HK-2 (cell line): ENCODE measurements around the gene NELL1.
A peak's percentile ranks its signal among the peaks of the same experiment; 100 is the strongest.
"Not testable (repeated sequence)": the region's sequence is repeated elsewhere in the genome, so short reads cannot be mapped to it uniquely, and the experiment has no call there.

ENCODE experiments used
- DNase-seq: peaks from one replicate; pipeline ENCODE4 v3.0.0-alpha.2; 2018; ENCODE audit not compliant: unreplicated experiment

NELL1 gene

DNA sequence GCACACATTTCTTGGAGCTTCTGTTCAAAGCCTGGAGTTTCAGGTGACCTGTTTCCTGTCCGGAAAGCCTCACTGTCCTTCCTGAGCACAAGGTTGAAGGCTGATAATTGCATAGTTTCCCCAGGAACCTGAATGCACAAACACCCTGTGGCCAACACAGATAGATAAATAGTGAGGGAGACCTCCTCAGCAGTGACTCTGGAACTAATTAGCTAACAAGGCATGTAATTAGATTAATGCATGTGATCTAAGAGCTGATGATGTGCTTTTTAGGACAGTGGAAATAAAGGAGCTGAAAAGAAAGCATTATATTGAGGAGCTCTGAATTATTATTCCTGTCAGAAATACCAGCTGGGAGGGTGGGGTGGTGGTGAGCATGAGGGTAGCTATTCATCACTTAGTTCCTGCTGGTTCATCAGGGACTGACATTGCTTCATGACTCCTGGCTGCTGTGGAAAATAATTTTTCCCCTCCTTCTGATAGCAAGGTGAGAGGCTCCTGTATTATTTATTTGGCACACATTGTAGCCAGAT, 101.1 kb downstream of the NELL1 start:
- no peak for DNase-seq

DNA sequence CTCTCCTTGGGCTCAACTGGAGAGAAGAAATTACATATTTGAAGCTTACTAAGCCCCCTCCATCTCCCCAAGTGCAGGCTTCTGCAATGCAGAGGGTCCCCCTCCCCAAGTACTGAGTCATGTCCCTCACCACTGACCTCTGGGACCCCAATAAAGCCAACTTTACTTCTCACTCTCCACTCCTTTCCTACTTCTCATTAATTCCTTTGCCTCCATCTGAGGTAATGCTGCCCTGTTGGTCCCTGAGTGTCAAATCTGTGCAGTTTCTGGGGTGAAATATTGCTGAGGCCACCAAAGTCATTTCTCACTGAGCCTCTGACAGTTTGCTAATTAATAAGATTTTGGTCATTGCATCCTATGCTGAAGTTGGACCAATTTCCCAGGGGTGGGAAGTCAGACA, 101.6 kb downstream of the NELL1 start:
- DNase-seq, result no peak

DNA sequence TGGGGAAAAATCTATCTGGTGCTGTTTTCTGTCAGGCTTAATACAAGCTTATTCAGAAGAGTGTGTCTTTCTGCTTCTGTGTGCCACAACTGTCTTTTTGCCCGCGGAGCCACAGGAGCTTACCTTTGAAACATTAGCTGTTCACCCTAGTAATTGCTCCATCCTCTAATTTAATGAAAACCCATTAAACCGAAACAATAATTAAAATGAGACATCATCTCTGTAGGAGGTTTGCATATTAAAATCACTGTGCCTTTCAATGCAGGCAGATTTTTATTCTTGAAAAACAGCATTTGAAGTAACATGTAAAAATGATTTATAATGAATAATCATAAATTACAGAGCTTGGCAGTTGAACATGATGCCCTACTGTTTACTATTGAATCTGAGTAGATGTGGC, 102.3 kb downstream of the NELL1 start:
- DNase-seq, result no peak

DNA sequence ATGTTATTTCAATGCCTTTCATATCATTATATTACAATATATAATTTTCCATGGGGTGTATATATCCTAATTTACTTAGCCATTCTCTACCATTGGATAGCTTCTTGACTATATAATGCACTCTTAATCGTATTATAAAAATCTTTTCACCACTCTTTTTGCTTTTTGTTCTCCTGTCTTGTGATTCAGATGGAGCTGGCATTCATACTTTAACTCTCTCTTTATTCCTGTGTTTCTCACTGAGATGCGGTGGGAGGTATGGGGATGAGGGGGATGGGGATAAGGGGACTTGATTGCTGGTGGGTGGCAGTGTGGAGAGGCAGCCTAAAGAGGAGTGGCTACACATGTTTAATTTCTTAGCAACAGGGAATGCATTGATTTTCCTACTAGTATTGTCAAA, 105.9 kb downstream of the NELL1 start:
- DNase-seq, result no peak

DNA sequence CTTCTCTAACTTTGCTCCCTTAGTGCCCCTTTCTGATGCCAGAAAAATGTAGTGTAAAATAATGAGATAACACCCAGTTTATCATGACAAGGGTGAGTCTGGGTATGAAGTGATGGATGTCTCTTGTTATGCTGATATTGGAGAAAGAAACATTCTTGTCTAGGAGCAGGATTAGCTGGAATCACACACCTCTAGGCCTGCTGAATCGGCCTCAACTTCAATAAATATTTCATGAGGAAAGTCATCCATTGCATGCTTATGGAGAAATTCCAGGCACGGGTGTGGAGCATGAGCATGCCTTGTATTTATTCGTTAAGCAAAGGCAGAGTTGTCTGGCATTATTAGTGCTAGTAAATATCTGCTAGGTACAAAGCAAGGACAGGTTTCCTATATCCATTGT, 113.4 kb downstream of the NELL1 start:
- DNase-seq, result no peak

DNA sequence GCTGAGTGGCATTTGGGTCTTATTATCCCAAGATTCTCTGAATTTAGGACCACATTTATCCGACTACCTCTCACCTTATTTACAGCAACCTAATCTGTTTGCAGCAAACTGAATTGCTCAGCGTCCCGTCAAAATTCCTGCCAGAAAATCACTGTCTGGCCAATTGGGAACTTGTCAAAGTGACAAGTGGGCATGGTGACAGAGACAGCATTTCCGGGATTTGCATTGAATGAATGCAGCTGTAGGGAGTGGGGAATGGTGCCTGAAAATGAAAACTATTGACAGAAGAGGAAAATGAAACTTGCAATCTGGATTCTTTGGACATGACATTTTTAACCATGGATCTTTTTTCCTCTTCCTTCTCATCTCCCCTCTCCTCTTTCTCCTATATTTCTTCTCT, 113.8 kb downstream of the NELL1 start:
- DNase-seq, result no peak

DNA sequence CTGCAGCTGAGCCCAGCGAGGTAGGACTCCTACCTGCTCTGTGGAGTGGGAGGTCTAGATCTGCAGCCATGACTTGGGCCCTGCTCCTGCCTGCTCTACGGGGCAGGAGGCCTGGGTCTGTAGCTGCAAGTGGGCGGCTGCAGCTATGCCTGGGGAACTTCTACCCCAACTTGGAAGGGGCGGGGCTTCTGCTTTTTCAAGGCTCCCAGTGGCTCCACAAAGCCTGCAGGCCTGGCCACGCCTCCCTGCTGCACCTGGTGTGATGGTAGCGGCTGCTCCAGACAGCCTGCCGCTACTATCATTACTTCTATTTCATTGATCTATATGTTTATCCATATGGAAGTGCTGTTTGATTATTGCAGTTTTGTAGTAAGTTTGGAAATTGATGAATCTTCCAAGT, 121.2 kb downstream of the NELL1 start:
- DNase-seq, result no peak

DNA sequence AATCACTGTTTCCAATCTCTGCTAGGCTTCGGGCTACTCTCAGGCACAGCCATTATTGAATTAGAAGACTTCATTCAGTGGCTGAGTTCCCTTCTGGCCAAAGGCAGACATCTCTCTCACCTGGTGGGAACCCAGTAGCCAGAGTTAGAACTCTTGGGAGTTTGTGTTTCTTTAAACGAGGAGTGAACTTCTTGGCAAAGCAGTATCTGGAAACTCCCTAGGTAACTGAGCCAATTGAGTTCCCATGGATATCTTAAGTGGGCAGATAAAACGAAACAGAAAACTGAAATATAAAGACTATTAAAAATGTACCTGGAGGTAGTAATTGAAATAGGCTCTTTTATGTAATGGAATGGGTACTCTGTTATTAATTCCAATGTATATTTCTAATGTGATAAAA, 125.6 kb downstream of the NELL1 start:
- no peak for DNase-seq

DNA sequence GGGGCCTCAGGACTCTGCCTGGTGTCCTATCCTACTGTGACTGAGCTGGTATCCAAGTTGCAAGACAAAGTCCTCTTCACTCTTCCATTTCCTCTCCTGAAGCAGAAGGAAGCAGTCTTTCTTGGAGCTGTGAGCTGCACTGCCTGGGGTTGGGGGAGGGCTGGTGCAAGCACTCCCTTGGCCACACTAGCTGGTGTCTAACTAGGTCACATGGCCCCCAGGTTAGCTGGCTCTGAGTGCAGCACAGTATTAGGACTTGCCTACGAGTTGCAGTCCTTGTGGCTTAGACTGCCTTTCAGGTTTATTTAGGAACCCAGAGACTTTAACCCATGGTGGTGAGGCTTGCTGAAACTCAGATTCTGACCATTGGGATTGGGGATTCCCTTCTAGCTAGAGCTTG, 138.9 kb downstream of the NELL1 start:
- DNase-seq, result no peak

DNA sequence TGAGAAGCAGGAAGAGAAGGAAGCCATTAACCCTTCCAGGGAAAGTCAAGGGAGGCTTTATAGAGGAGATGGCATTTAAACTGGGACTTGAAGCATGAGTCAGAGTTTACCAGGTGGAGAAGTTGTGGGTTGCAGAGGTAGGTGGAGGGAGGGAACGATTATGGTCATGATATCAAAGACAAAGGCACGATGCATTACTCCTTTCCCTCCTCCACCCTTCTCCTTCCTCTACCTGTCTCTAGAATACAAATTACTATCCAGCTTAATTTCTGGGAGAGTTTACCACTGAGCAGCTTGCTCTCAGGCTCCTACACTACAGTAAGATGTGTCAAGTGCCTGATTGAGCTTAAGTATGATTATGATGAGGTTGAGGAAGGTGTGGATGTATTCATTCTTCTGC, 151.7 kb downstream of the NELL1 start:
- no peak for DNase-seq

DNA sequence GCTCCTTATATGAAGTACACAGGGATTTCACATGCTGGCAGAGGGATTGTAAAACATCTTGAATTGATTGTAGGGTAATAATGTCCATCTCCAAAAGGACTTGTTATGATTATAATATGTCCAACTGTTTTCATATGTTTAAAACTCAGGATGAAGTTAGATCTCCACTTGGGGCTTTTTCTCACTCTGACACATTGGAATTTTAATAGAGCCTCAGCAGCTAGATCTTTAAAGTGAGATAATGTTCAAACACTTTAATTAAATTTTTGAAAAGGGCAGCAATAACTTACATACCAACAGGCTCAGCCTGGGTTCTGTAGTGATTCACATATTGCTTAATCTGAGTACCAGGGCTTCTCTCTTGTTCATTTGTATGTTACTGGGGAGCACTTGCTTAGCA, 152.1 kb downstream of the NELL1 start:
- no peak for DNase-seq

DNA sequence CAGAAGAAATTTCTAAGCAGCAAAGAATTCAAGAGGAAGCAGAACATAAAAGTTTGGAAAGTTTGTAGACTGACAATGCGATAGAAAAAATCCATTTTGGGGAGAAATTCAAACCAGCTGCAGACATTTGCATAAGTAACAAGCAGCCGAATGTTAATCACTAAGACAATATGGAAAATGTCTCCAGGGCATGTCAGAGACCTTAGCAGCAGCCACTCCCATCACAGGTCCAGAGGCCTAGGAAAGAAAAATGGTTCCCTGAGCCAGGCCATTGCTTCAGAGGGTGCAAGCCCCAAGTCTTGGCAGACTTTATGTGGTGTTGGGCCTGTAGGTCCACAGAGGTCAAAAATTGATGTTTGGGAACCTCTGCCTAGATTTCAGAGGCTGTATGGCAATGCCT, 155.4 kb downstream of the NELL1 start:
- no peak for DNase-seq

DNA sequence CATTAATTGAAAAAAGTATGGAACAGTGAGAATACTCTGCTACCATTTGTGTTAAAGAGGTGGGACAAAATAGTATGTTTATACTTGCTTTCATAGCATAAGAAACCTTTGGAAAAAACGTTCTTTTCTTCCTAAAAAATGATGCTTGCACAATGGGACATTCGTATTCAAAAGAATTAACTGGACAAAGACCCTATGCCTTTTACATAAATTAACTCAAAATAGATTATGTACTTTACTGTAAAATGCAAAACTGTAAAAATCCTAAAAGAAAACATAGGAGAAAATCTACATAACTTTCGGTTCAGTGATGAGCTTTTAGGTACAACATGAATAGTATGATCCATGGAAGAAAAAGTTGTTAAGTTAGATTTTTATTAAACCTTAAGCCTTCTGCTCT, 166.2 kb downstream of the NELL1 start:
- DNase-seq, result no peak

DNA sequence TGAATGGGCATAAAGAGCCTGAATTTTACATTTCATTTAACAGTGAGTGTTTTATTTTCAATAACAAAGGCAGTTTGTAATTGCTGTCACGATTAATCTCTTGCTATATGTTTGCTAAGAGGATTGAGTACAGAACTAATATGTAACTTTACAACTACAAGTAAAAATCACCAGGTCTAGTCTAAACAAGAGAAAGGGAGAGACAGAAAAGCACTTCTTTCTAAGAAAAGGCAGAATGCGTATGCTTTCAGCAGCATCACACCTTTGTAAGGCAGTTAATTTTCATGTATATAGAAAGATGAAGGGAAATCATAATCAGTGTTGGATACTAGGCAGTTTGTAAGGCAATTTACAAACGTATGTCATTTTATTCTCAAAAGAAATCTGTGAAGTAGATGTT, 169.8 kb downstream of the NELL1 start:
- DNase-seq, result no peak

DNA sequence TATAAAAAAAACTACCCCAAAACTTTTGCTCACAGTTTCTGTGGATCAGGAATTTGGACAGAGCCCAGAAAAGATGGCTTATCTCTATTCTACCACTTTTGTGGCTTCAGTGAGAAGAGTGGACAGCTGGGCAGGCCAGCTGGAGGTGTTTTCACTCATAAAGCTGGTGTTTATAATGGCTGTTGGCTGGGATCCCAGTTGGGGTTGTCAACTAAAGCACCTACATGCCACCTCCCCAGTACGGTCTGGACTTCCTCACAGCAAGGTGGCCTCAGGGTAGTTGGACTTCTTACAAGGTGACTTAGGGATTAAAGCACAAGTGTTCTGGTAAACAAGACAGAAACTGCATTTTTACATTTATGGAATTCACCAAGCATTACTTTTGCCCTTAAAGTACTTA, 171.0 kb downstream of the NELL1 start:
- DNase-seq, result no peak

DNA sequence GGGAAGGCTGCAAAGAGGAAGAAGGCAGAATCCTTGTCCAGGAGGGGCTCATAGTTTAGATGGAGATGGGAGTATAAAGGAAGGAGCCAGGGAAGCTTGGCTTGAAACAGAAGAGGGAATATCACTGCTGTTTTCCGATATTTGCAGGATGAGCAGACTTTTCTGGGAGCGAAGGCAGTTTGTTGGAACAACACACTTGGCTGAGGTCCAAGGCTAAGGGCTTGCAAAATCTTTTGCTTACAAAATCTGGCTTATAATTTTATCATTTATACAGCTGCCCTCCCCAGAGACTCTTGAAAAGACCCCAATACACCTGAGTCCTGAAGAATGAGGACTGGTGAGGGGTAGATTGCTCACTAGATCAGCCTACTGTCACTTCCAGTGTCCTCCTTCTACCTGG, 174.8 kb downstream of the NELL1 start:
- no peak for DNase-seq

DNA sequence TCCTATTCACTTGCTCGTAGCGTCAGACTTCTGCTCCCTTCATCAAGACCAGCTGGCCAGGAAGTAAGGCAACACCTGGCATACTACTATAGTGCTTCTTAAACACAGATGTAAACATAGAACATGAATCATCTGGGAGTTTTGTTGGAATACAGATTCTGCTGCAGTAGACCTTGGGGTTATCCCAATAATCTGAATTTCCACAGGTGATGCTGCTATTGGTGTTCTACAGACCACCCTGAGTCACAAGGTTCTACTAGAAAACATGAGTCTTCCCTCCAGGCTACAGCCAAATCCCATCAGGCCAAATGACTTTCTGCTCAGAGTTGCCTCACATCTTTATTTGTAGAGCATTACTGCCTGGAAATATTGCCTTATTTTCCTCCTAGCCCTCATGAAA, 175.2 kb downstream of the NELL1 start:
- DNase-seq, result no peak

DNA sequence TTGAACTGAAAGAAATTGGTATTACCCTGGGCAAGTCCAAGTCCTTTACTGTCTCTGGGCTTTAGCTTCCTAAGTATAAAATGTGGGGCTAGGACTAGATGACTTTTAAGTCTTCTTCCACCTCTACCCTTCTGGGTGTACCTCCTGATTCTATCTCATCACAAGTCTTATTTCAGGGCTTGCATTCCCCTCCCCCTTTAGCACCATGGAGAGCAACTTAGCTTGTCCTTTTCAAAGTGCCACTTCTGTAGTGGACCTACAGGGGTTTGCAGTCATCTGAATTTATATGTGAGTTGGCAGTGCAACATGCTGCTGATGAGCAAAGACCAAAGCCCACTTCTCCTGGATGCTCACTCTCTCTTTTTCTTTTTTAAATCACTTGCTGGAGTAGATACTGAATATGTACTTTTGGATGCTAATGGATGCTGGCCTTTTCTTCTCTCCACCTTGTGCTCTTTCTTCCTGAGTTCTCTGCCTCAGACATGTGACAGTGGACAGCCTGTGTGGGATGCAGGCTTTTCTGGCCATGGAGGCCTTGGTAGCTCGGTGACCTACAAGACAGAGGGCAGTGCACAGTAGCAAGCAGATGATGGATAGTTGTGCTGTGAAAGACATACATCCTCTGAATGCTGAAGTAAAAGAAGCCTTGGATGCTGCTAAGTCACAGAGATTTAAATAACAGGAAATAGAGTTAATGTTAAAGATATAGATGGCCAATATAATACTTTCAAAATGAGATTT, 185.0 kb downstream of the NELL1 start:
- no peak for DNase-seq

DNA sequence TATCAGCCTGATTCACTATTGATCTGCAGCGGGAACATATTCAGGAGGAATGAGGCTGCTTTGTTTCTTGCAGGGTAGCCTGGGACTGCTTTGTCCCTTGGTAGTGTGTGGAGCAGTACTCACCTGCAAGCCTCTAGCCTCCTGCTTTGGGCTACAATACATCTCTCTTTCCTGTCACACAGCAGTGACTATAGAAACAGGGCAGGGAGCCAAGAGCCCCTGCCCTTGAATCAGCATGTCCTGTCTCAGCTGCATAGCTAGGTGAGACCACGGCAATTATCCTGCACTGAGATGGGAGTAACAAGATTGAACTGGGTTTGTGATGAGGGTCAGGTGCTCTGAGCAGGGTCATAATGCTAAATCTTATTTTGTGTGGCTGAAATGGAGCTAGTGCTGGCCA, 191.9 kb downstream of the NELL1 start:
- DNase-seq, result no peak

DNA sequence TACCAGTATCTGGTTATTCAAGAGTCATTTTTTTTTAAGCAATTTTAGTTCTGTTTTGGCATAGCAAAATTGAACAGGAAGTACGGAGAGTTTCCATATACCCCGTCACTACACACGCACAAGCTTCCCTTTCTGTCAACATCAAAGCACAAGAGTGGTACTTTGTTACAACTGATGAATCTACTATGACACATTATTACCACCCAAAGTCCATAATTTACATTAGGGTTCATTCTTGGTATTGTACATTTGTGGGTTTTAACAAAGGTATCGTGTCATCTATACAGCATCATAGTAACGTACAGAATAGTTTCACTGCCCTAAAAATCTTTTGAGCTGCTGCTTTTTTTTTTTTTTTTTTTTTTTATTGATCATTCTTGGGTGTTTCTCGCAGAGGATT, 192.9 kb downstream of the NELL1 start:
- DNase-seq, result not testable (repeated sequence)

DNA sequence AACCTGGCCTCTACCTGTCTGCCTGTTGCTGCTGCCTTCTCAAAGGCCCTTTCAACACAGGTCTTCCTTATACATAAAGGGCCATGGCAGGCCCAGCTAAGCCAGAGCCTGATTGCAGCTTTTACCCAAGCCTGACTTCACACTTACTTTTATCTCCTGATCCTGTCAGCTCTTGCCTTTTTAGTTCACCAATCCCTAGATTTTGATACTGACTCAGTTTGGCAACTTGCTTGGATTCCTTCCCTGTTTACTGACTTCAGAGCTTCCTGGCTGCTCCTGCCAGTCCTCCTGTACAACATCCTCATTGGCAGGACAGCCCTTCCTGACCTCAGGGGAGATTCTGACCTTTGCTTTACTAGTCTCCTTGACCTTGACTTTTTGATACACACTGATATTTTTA, 195.2 kb downstream of the NELL1 start:
- DNase-seq, result no peak

DNA sequence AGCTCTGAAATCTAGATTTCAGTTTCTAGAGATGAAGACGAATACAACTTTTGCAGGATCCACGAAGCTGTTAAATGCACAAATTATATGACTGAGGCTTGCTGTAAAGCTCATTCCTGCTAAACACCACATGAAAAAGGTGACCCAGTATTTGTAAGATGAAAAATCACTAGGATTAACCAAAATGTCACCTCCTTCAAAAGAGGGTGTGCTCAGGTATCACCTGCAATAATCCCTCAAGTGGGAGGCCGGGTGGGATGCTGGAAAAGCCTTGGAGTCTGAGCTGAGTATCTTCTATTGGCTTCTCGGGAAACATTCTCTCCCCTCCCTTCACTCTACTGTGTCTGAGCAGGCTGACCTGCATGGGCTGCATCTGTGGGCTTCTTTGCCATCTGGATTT, 195.8 kb downstream of the NELL1 start:
- no peak for DNase-seq

DNA sequence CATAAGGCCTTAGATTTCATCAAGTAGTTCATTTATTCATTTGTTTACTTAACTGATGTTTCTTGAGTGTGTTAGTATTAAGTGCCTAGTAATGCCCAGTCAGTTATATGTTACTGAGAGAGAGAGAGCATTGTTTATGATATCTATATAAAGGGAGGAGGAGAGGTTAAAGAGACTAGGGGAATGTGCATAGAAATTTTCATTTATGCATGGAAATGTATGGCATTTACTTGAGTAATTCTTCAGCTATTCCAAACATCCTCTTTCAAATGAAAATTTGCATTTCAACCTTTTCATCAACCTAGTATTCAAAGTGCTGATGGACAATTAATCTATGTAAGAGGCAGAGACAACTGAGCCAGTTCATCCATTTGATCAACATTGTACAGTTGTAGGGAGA, 199.7 kb downstream of the NELL1 start:
- DNase-seq, result no peak

DNA sequence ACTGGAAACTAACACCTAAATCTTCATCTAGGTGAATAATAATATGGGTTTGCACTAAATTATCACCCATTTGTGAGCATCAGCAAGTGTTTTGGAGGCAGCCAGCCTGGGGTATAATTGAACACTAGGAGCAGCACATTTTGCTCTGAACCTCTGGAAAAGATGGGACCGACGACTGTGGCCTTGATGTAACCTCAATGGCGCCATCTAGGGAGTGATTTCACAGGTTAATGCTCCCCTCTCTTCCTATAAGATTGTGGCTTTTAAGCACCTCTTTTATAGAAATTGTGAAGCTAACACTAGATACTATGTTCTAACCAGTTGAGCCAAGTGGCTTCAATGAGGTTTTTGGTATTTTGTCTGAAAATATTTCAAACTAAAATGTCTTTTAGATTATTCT, 203.7 kb downstream of the NELL1 start:
- peak; percentile 1 for DNase-seq
